GM12892 (cell line): ENCODE results near the gene EPHA10.

Source experiments
- POLR2A ChIP-seq: IDR thresholded peaks from 2 replicates; pipeline ENCODE4 v1.6.1; 2011; ENCODE audit warnings: low read depth, low read length, control low read depth
- TAF1 ChIP-seq: IDR thresholded peaks from 2 replicates; pipeline ENCODE4 v1.6.1; 2011; ENCODE audit warnings: low read depth, mild to moderate bottlenecking, control low read depth, low read length, borderline replicate concordance

DNA sequence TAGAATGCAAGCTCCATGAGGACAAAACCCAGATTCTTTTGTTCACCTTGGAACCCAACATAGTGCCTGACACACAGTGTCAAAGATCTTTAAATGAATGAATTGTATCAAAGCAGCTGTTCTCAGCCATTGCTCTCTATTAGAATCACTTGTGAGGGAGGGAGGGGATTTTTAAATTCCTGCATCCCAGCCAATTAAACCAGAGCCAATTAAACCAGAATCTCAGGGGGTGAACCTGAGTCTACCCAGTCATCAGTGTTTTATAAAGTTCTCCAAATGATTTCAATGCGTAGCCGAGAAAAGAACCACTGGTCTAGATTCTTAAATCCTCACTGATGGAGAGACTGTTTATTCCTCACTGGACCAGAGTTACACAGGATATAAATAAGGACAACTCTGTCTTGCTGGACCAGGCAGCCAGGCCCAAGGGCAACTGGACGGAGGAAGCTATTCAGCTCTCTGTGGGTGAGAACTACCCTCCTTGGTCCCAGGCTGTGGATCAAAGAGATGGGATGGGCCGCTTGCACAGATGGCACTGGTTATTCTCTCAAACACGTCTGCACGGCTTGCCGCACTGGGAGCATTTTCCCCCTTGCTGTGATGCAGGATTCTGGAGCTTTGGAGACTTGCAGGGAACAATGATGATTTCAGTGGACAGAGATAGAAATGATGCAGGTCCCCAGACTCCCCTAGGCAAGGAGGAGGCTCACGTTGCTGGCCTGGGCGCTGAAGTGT, 92.6 kb downstream of the EPHA10 start:
- TF ChIP-seq TAF1 (no peak), POLR2A (no peak)
